ENCODE results near the gene STYK1. TPM values are rescaled to one million over a fixed set of nuclear protein-coding genes. Genes with fewer than 3 reads are reported as not detected.

The STYK1 gene
- total RNA-seq, 1 donor = 0.86 TPM

GRCh38 chr12:10624605-10625004 is 49.2 kb downstream of the STYK1 start:
- no peak for TF ChIP-seq CTCF (IDR thresholded peaks at IDR 0.05; ENCODE audit: insufficient read depth, low read depth, low read length)
- DNase-seq (ENCODE audit: low read depth) = no peak
- H3K4me3 ChIP-seq (ENCODE audit: low read depth, low read length) = no peak overlapping the region

DNA sequence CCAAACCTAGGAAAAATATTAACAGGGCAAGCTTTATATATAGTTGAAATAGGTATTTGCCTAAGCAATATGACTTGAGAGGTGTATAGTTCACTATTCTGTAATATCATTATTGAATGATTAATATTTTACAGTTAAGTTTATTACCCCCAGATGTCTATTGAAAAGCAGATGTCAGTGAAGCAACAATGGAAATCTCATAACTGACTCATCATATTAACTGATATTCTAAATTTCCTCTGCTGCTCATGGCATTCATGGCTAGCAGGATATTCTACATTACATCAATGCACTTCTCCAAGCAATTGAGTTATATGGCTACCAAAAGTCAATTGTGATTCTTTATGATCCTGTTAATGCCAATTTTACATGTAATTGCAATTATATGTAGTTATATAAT is 50.7 kb downstream of the STYK1 start:
- TF ChIP-seq CTCF (IDR thresholded peaks at IDR 0.05; ENCODE audit: insufficient read depth, low read depth, low read length) = no peak
- no peak for DNase-seq (ENCODE audit: low read depth)
- no peak overlapping the region for H3K4me3 ChIP-seq (ENCODE audit: low read depth, low read length)

DNA sequence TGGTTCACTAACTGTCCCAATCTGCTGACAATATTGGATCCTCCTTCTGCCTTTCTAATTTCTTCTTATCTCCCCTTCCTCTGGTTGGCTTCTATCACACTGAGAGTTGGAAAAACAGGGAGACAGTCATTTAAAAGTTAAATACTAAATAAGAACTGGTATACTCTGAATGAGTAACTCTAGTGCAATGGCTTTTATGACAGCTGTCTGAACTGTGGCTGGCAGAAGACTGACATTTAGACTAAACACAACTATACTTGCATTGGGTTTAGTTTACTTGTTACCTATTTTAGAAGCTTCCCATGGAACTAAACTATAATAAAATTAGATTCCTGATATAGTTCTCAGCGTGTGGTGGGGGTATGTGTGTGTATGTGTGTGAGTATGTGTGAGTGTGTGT is 52.6 kb downstream of the STYK1 start:
- H3K4me3 ChIP-seq (ENCODE audit: low read depth, low read length) = no peak overlapping the region
- no peak for DNase-seq (ENCODE audit: low read depth)
- no peak for TF ChIP-seq CTCF (IDR thresholded peaks at IDR 0.05; ENCODE audit: insufficient read depth, low read depth, low read length)

DNA sequence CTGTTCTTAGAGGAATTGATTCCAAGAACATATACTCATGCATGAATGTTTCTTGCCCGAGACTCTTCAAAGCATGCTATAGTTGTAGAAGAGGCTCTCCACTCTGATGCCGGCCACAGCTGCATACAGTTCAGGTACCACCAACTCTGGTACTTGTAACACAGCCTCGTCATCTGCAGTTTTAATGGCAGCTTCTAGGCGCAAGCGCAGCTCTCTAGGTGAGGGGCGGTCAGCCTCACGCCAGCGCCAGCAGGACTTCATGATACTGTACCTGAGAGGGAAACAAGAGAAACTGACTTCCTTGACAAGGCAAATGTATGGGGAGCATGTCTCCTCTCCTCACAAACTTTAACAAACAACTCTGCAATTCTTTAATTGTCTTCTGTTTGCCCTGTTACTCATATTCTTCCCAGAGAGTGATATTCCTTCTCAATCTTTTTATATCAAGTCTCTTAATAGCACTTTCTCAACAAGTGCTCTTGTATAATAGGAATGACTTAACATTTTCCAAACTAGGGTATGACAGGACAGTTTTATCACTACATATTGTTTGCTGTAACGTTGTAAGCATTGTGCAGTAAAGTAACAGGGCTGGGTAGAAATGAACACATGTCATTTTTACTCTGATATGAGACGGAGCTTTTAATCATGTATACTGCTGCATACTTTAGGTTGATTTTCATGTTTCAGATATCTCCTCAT is 53.6 kb downstream of the STYK1 start:
- TF ChIP-seq CTCF (IDR thresholded peaks at IDR 0.05; ENCODE audit: insufficient read depth, low read depth, low read length) = no peak
- no peak for DNase-seq (ENCODE audit: low read depth)

GRCh38 chr12:10618338-10618987 is 55.4 kb downstream of the STYK1 start:
- no peak for TF ChIP-seq CTCF (IDR thresholded peaks at IDR 0.05; ENCODE audit: insufficient read depth, low read depth, low read length)
- no peak overlapping the region for H3K4me3 ChIP-seq (ENCODE audit: low read depth, low read length)

More for the DNA sequence above, 53.6 kb downstream of the STYK1 start:
- no peak overlapping the region for H3K4me3 ChIP-seq (ENCODE audit: low read depth, low read length)

DNA sequence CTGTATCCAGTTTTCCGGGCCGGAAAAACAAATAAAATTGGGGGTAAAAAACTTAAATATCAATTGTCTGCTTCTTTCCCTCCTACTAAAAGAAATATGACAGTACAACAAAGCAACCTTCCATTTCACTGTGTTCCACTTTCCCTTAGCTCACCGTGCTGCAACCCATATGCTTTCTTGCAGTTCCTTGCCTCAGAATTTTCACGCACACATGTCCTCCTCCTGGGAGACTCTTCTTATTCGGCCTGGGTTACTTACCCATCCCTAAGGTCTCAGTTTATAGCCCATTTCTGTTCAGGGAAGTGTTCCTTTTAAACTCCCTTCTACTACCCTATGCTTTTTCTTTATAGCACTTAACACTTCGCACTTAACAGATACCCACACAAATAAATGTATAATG is 56.0 kb downstream of the STYK1 start:
- no peak for TF ChIP-seq CTCF (IDR thresholded peaks at IDR 0.05; ENCODE audit: insufficient read depth, low read depth, low read length)
- DNase-seq (ENCODE audit: low read depth) = no peak
- H3K4me3 ChIP-seq (ENCODE audit: low read depth, low read length) = no peak overlapping the region

More at GRCh38 chr12:10618338-10618987, 55.4 kb downstream of the STYK1 start:
- DNase-seq (ENCODE audit: low read depth) = peak; percentile 20

Measured in fibroblast of villous mesenchyme (primary cell).